Type B pancreatic cell (in vitro differentiated cells): ENCODE data around the gene HCRT. TPM values are rescaled to one million over a fixed set of nuclear protein-coding genes. Genes with fewer than 3 reads are reported as not detected.
A peak's percentile ranks its signal among the peaks of the same experiment; 100 is the strongest.
"Not testable (repeated sequence)": the region's sequence is repeated elsewhere in the genome, so short reads cannot be mapped to it uniquely, and the experiment has no call there.

Source experiments
- DNase-seq: peaks from one replicate; pipeline ENCODE4 v3.0.0; 2021; ENCODE audit warnings: mixed read lengths; ENCODE audit not compliant: unreplicated experiment; ENCODE audit errors: extremely low spot score
- H3K27ac Mint-ChIP-seq: 2 replicates; pipeline ENCODE4 v1.8.0; 2021; ENCODE audit warnings: mild to moderate bottlenecking, mixed read lengths
- H3K27me3 Mint-ChIP-seq: 2 replicates; pipeline ENCODE4 v1.8.0; 2021; ENCODE audit warnings: mixed read lengths
- H3K36me3 Mint-ChIP-seq: 2 replicates; pipeline ENCODE4 v1.8.0; 2021; ENCODE audit warnings: mixed read lengths
- H3K4me1 Mint-ChIP-seq: one replicate; pipeline ENCODE4 v1.8.0; 2021; ENCODE audit warnings: mixed read lengths; ENCODE audit not compliant: unreplicated experiment
- H3K4me3 Mint-ChIP-seq: 2 replicates; pipeline ENCODE4 v1.8.0; 2021; ENCODE audit warnings: mild to moderate bottlenecking, mixed read lengths
- H3K9me3 Mint-ChIP-seq: 2 replicates; pipeline ENCODE4 v1.8.0; 2021; ENCODE audit warnings: mixed read lengths
- total RNA-seq: library from RNA; stranded (reverse); gene quantifications from 2 replicates; pipeline ENCODE4 v1.2.1, GENCODE V29; 2021; ENCODE audit warnings: low replicate concordance
- TF ChIP-seq, protein P1 (sequence below): fragments of 200-600 bp; sonication (generic); conservative IDR thresholded peaks from 2 replicates; pipeline ENCODE4 v1.5.0; 2021; ENCODE audit warnings: antibody characterized with exemption, mild to moderate bottlenecking

Gene HCRT
- total RNA-seq, 1 donor from 2014 or later = not detected

GRCh38 chr17:42146911-42147607 lies 38.2 kb downstream of the HCRT start:
- Mint-ChIP-seq H3K9me3 (no peaks in the 10 kb centered on the region), H3K4me3 (no peak overlapping the region), H3K36me3 (peaks cover 4% of the 10 kb centered on the region), H3K27ac (no peak overlapping the region), H3K27me3 (no peaks in the 10 kb centered on the region), H3K4me1 (peaks cover 10% of the 10 kb centered on the region)
- no peak for DNase-seq
- TF ChIP-seq, protein P1, sequence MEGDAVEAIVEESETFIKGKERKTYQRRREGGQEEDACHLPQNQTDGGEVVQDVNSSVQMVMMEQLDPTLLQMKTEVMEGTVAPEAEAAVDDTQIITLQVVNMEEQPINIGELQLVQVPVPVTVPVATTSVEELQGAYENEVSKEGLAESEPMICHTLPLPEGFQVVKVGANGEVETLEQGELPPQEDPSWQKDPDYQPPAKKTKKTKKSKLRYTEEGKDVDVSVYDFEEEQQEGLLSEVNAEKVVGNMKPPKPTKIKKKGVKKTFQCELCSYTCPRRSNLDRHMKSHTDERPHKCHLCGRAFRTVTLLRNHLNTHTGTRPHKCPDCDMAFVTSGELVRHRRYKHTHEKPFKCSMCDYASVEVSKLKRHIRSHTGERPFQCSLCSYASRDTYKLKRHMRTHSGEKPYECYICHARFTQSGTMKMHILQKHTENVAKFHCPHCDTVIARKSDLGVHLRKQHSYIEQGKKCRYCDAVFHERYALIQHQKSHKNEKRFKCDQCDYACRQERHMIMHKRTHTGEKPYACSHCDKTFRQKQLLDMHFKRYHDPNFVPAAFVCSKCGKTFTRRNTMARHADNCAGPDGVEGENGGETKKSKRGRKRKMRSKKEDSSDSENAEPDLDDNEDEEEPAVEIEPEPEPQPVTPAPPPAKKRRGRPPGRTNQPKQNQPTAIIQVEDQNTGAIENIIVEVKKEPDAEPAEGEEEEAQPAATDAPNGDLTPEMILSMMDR = no peak

GRCh38 chr17:42143138-42143537 lies 42.1 kb downstream of the HCRT start:
- peak overlapping the region; percentile 74 for H3K27ac Mint-ChIP-seq
- H3K4me1 Mint-ChIP-seq, H3K9me3 Mint-ChIP-seq, H3K4me3 Mint-ChIP-seq, H3K27me3 Mint-ChIP-seq, H3K36me3 Mint-ChIP-seq, DNase-seq: not testable (repeated sequence)

- DNase-seq = no peak
- H3K27ac Mint-ChIP-seq = peak overlapping the region; percentile 74
- TF ChIP-seq, protein P1 = no peak
- H3K4me3 Mint-ChIP-seq = peak overlapping the region; percentile 10
- no peaks in the 10 kb centered on the region for H3K9me3 Mint-ChIP-seq
- no peaks in the 10 kb centered on the region for H3K27me3 Mint-ChIP-seq
- peaks cover 10% of the 10 kb centered on the region for H3K4me1 Mint-ChIP-seq
- H3K36me3 Mint-ChIP-seq = peaks cover 4% of the 10 kb centered on the region
Measured at GRCh38 chr17:42142371-42142896, 42.8 kb downstream of the HCRT start.

DNA sequence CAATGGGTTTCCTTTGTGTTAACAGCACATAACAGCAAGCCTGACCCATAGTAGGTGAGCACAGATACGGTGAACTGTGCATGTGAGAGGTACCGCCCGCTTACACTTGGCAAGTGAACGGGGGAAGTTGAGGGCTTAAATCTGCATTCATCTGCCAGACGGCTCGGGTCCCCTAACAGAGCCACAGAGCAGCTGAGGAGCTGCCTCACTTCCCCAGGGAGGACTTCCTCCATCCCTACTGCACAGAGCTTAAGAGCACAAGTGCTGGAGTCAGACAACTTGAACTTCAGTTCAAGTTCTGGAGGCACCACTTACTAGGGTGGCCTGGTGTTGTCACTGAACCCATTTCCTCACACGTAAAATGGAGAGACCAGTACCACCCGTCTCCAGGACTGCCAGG lies 43.9 kb downstream of the HCRT start:
- TF ChIP-seq, protein P1 = no peak
- Mint-ChIP-seq H3K9me3 (no peaks in the 10 kb centered on the region), H3K36me3 (peaks cover 4% of the 10 kb centered on the region), H3K27ac (no peak overlapping the region), H3K27me3 (no peaks in the 10 kb centered on the region), H3K4me3 (no peak overlapping the region), H3K4me1 (peaks cover 10% of the 10 kb centered on the region)
- no peak for DNase-seq

- peaks cover 13% of the 10 kb centered on the region for H3K4me1 Mint-ChIP-seq
- DNase-seq, H3K27ac Mint-ChIP-seq, H3K9me3 Mint-ChIP-seq, H3K27me3 Mint-ChIP-seq, H3K4me3 Mint-ChIP-seq, H3K36me3 Mint-ChIP-seq: not testable (repeated sequence)
Measured at GRCh38 chr17:42140690-42141089, 44.6 kb downstream of the HCRT start.

GRCh38 chr17:42138749-42139492 lies 46.3 kb downstream of the HCRT start:
- no peak overlapping the region for H3K4me3 Mint-ChIP-seq
- no peaks in the 10 kb centered on the region for H3K27me3 Mint-ChIP-seq
- H3K9me3 Mint-ChIP-seq = no peaks in the 10 kb centered on the region
- no peak overlapping the region for H3K27ac Mint-ChIP-seq
- peaks cover 17% of the 10 kb centered on the region for H3K4me1 Mint-ChIP-seq
- H3K36me3 Mint-ChIP-seq = no peaks in the 10 kb centered on the region
- TF ChIP-seq, protein P1 = no peak
- no peak for DNase-seq
